LHCN-M2 (cell line): ENCODE measurements around the gene SUN1. TPM values are rescaled to one million over a fixed set of nuclear protein-coding genes. Genes with fewer than 3 reads are reported as not detected.
"Not testable (repeated sequence)": the region's sequence is repeated elsewhere in the genome, so short reads cannot be mapped to it uniquely, and the experiment has no call there.

Experiments used
- DNase-seq: peaks from one replicate; pipeline ENCODE4 v3.0.0-alpha.2; 2012; ENCODE audit warnings: low read depth
- total RNA-seq: library from RNA; depleted of rRNA; stranded (reverse); fragments of >200 nt; gene quantifications from 2 replicates; pipeline ENCODE4 v1.2.3, GENCODE V29; 2014

Gene SUN1
- total RNA-seq, 1 experiment from 2014 or later, result 166 TPM

DNA sequence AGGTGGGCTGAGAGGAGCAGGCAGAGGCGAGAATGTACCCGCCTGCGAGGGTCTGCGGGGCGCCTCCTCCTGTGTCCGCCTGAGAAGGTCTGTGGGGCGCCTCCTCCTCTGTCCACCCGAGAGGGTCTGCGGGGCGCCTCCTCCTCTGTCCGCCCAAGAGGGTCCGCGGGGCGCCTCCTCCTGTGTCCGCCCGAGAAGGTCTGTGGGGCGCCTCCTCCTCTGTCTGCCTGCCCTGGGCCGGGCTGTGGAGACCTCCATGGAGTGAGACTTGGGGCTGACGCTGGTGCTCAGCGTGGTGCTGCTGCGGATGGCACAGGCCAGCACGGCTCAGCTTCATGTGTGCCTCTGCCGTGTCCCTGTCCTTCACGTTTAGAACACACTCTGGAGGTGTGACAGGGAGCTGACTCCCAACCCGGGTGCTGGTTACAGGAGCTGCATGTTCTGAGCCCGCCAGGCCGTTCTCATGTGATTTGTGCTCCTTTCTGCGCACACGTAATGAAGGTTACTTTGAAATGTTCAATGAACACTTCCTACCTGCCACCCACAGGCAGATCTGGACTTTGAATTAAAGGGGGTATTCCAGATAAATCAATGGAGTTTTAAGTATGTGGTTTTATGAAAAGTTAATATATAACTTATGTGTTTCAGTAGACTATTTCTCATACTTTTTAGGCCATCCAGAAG lies 23.6 kb downstream of the SUN1 start:
- DNase-seq, result no peak

DNA sequence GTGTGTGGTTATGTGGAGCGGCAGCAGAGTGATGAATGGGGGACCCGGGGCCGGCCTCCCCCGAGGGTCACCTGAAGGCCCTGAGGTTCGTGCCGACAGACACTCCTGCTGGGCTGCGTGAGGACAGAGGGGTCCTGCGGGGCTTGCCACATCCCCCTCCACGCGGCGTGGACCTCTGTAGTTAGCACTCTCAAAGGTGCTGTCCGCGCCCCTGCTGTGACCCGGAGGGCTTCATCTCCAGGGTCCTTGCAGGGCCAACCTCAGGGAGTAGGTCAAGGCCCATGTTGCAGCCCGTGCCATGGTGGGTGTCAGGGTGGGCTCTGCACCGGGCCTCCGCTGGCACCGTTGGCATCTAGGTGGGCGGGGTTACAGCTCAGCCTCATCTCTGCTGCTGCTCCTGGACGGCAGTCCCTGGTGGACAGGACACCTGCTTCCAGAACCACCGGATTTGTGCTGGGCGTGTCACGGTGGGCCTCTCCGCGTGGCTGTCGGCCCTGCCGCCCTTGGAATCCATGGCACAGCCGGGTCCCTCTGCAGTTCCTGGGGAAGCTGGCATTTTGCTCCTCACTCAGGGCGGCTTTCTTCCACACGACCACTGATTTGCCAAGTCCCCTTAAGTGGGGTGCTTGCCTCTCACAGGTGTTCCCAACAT lies 24.3 kb downstream of the SUN1 start:
- DNase-seq, result no peak

DNA sequence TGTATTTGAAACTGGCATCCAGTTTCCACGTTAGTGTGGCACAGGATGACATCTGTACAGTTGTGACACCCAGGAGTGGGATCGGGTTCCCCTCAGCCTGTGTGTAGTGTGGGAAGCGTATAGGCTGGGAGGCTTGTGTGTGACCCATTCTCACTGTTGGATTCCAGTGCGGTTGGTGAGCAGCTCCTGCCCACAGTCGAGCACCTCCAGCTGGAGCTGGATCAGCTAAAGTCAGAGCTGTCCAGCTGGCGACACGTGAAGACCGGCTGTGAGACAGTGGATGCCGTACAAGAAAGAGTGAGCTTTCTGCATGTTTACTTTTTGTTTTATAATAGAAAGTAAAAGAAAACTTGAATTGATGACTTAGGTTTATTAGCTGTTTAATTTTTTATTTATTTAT lies 25.4 kb downstream of the SUN1 start:
- DNase-seq, result no peak

DNA sequence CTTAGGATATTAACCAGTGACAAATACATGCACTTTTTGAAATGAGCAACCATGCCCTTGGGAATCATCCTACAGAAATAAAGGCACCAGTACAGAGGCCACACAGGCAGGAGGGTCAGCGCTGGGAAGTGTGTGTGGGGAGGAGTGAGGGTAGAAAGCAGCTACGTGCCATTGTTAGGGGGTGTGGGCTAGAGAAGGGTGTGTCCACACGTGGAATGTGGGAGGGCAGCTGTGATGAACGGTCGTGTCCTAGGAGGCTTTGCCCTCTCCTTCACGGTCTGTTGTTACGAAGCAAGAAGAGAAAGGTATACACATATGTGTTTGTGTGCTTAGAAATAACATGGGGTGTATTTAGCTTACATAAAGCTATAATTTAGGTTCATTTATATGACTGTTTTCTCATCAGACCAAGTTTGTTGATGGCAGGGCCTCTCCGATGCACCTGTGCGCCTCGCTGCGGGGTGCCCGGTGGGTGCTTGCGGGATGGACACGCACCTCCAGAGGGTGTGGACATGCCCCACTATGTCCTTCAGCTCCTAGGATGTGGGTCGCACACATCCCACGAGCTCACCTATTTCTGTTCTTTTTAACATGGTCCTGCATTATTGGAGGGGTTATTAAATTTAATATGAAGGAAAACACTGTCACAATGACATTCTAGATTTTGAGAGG lies 27.2 kb downstream of the SUN1 start:
- DNase-seq, result no peak

GRCh38 chr7:860149-860548 lies 27.9 kb downstream of the SUN1 start:
- no peak for DNase-seq

GRCh38 chr7:861222-861621 lies 28.9 kb downstream of the SUN1 start:
- DNase-seq, result no peak

- no peak for DNase-seq
These were observed 29.9 kb downstream of the SUN1 start for GRCh38 chr7:862157-862556.

DNA sequence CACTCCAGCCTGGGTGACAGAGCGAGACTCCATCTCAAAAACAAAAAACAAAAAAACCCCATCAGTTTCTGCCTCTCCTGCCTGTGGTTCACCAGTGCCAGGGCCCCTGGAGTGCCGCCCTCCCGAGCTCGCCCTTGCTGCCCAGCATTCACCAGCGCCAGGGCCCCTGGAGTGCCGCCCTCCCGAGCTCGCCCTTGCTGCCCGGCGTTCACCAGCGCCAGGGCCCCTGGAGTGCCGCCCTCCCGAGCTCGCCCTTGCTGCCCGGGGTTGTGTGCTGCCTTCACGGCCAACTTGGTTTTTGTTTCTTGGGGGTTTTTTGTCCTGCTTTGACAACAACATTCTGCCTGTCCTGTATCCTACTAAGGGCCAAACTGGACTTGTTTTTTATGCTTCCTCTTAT lies 30.8 kb downstream of the SUN1 start:
- DNase-seq, result no peak

- no peak for DNase-seq
These were observed 33.6 kb downstream of the SUN1 start for GRCh38 chr7:865921-866320.

GRCh38 chr7:867001-867405 lies 34.7 kb downstream of the SUN1 start:
- peak; percentile 59 for DNase-seq

- peak; percentile 81 for DNase-seq
These were observed 35.3 kb downstream of the SUN1 start for GRCh38 chr7:867406-868188.

DNA sequence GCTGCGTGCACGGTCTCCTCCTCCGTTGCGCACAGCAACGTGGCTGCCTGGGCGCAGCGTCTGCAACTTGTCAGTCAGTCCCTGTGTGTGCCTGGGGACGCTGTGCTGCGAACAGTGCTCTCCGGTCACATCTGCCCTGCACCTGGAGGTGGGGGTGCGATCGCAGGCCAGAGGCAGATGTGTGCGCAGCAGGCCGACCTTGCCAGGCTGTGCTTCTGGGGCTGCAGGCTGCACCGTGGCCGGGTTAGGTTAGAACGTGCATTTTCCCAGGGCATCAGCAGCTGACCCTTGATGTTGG lies 35.9 kb downstream of the SUN1 start:
- DNase-seq, result no peak

DNA sequence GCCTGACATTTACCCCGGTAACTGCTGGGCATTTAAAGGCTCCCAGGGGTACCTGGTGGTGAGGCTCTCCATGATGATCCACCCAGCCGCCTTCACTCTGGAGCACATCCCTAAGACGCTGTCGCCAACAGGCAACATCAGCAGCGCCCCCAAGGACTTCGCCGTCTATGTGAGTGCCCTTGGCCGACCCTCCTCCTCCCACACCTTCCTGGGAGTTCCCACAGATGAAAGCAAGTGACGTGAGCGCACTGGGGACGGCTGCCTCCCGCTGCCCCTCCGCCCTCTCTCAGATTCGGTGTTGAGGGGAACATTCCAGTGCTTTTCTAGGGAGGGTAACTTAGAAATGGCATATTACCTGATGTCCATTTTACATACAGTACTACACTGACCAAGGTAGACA lies 37.1 kb downstream of the SUN1 start:
- no peak for DNase-seq

DNA sequence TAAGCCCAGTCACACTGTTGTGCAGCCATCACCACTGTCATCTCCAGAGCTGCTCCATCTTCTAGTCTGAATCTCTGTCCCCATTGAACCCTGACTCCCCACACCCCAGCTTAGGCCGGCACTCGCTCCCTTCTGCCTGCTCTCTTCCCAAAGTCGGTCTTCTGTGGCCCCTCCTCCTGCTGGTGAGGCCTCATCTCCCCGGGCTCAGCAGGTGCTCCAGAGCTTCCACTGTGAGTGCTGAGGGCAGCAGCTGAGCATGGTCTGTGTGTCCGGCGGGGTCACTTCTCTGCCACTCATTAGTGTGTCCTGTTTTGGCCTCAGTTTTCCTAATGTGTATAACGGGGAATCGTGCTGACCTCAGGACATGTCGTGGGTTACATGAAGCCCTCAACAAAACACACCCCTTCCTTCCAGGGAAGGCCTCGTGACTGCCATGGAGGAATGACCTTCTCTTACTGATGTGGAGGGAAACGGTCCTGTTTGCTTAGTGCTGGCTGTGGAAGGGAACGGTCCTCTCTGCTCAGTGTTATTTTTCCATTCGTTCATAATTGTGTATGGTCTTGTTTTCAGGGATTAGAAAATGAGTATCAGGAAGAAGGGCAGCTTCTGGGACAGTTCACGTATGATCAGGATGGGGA lies 39.7 kb downstream of the SUN1 start:
- no peak for DNase-seq

- DNase-seq, result not testable (repeated sequence)
These were observed 40.4 kb downstream of the SUN1 start for GRCh38 chr7:872685-873084.

- peak; percentile 78 for DNase-seq
These were observed 41.2 kb downstream of the SUN1 start for GRCh38 chr7:873367-874002.

DNA sequence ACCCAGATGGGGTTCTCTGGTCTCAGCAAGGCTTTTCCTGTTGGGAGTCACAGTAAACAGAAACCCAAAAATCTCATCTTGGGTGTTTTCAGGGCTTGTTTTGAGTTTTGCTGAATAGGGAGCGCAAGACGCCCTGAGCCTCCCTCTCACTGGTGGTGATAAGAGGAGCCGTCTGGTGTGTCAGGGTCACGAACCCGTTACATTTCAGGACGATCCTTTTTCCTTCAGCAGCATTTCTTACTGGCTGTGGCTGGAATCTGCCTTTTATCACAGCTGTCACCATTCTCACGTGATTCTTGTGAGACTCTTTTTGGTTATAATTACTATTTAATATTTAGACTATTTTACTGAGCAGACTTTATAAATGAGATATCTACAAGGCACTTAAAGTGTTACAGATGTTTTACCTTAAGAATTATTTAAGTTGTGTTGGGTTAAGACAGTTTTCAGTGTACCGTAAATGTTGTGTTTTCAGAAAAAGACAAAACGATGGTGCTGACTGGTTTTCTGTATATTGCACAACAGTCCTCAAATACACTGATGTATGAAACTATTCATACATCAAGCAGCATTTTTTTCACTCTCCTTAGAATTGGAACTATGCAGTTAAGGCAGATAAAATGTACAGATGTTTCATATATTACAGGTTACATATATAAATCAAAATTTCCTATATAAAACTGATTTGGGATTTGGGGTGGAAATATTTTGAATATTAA lies 41.9 kb downstream of the SUN1 start:
- no peak for DNase-seq

DNA sequence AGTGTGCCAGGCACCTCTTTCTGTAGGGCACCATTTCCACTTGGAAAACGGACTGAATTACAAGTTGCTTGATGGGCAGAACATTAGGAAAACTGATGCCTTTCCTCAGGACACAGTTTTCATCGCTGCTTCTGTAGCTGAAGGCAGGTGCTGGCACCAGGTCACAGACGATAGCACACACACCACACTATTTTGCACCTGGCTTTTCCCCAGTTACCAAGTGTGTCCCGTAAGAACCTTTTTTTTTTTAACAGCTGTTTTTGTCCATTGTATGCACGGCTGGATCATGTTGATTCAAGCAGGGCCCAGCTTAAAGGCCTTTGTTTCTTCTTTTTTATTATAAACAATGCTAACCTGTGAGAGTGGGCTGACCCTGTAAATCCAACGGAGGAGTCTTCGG lies 42.8 kb downstream of the SUN1 start:
- DNase-seq, result peak; percentile 9

GRCh38 chr7:875476-876076 lies 43.3 kb downstream of the SUN1 start:
- DNase-seq, result no peak
